ENCODE measurements around the gene SLIT3.

GRCh38 chr5:168668078-168668477 is 632.9 kb downstream of the SLIT3 start:
- TF ChIP-seq, protein P1, sequence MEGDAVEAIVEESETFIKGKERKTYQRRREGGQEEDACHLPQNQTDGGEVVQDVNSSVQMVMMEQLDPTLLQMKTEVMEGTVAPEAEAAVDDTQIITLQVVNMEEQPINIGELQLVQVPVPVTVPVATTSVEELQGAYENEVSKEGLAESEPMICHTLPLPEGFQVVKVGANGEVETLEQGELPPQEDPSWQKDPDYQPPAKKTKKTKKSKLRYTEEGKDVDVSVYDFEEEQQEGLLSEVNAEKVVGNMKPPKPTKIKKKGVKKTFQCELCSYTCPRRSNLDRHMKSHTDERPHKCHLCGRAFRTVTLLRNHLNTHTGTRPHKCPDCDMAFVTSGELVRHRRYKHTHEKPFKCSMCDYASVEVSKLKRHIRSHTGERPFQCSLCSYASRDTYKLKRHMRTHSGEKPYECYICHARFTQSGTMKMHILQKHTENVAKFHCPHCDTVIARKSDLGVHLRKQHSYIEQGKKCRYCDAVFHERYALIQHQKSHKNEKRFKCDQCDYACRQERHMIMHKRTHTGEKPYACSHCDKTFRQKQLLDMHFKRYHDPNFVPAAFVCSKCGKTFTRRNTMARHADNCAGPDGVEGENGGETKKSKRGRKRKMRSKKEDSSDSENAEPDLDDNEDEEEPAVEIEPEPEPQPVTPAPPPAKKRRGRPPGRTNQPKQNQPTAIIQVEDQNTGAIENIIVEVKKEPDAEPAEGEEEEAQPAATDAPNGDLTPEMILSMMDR (IDR thresholded peaks at IDR 0.05) = no peak
- TF ChIP-seq POLR2A (IDR thresholded peaks at IDR 0.05) = no peak
